HG02885 (cell line): ENCODE measurements around the gene PPP3R1.

ENCODE experiments used
- ATAC-seq: cut with Tn5 transposase; IDR thresholded peaks from one replicate; pipeline ENCODE4 v1.9.1; 2021; ENCODE audit warnings: mild to moderate bottlenecking; ENCODE audit not compliant: unreplicated experiment, poor library complexity

The PPP3R1 gene

DNA sequence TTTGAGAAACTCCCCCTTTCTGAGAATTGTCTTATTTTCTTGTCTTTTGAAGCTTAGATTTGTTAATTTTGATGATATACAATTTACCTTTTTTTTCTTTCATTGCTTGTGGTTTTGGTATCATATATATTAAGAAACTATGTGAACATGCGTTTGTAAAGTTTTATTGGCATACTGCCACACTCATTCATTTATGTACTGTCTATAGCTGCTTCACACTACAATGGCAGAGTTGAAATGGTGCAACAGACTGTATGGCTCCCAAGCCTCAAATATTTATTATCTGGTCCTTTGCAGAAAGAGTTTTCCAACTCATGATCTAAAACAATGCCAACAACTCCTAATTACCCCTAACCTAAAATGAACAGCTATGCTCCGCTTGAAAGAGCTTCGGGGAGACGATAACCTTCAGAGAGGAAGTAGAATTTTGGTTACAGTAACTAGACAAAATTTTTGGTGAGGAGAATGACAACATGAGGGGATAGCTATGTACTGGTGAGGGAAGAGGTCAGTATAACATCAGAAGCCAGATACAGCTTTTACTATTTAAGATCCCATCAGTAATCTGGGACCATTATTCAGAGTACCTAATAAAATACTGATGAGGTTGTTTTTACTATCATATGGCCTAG lies 16.1 kb downstream of the PPP3R1 start:
- no peak for ATAC-seq

- ATAC-seq, result no peak
Observed at GRCh38 chr2:68235090-68235489, 17.2 kb downstream of the PPP3R1 start.

DNA sequence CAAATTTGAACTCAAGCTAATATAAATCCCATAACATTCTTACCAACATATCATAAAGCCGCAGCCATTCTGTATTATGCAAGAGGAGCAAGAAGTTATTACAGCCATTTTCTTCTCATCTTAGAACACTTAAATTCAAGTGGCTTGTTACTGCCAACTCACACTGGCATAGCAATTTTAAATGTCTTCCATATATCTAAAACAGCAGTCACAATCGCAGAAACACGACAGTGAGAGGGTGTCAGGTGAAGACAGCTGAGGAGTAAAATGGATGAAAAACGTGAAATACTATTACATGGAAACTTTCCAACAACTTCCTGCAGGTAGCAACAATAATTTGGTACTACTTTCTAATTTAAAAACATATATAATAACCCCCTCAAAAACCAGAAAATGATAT lies 17.9 kb downstream of the PPP3R1 start:
- ATAC-seq, result no peak

DNA sequence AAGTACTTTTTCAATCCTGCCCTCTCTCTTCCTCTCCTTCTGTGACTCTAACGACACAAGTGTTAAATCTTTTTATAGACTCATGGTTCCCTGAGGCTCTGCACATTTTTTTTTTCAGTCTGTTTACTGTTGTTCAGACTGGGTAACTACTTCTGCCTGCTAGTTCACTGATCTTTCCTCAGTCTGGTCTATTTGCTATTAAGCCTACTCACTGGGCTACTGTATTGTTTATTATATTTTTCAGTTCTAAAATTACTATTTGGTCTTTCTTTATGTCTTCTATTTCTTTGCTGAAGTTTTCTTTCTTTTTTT lies 21.3 kb downstream of the PPP3R1 start:
- no peak for ATAC-seq

GRCh38 chr2:68230241-68231060 lies 21.9 kb downstream of the PPP3R1 start:
- ATAC-seq, result no peak

DNA sequence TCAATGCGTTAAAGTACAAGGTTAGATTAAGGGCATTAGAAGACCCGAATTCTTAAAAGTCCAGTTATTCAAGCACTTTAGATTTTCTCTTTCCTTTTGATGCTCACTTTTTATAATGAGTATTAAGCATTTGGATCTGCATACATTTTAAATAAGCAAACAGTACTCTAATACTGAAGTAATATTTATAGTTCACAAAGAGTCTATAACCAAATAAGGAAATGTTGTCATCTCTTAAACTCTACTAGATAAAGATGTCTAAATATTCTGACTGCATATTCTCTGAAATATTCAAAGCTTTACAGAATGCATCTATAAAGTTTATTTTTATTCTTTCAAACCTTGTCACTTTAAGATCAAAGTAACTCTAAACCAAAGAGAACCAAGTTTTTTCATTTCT lies 25.5 kb downstream of the PPP3R1 start:
- ATAC-seq, result no peak

DNA sequence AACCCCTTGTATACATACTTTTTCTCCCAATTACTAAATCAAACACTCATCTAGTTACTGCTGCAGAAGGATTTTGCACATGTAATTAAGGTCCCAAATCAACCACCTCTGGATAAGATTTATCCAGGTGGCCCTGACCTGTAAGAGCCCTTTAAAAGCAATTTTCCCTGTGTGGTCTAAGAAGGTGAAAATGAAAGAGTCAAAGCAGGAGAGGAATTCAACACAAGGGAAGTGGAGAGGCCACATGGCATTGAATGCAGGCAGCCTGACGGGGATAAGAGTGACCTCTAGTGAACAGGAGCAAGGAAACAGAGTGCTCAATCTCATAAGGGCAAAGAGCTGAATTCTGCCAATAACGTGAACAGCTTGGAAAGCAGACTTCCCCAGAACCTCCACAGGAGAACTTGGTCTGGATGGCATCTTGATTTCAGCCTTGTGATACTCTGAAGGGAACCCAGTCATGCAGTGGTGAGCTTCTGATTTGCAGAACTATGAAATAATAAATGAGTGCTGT lies 27.2 kb downstream of the PPP3R1 start:
- ATAC-seq, result peak; percentile 86

DNA sequence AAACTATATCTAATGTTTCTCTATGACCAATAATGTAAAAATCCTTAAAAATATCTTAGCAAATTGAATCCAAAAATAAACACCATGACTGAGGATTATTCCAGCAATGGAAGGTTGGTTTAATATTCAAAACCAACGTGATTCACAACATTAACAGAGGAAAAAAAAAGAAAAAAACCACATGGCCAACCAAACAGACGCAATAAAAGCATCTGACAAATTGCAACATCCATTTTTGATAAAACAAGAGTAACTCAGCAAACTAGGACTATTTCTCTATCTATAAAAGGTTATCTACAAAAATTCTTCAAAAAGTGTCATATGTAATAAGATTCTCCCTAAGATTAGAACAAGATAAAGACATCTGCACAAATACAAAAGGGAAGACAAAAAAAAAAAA lies 28.9 kb downstream of the PPP3R1 start:
- ATAC-seq, result no peak

- ATAC-seq, result no peak
Observed at GRCh38 chr2:68222287-68222686, 30.0 kb downstream of the PPP3R1 start.

DNA sequence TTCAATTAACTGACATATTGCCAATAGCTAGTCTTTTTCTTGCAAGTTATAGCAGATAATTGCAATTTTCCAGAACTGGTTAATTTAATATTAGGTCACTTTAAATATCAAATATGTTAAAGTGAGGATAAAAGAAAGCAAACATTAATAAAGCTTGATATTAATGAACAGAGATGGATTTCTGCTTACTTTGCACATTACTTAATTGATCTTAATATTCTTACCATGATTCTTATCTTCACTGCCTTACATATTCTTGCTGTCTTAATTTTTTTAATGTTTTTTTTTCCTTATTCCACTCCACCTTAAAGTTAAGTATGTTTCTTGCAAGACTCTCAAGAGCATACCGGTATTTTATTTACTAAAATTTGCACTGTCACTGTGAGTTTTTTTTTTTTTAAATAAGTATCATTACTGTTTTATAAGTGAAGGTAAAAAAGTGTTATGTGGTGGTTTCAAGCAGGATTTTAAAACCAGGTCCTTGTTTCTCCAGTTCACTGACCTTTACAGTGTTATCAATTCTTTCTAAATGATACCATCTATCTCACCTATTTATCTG lies 33.9 kb downstream of the PPP3R1 start:
- ATAC-seq, result no peak

GRCh38 chr2:68217729-68218128 lies 34.6 kb downstream of the PPP3R1 start:
- no peak for ATAC-seq

DNA sequence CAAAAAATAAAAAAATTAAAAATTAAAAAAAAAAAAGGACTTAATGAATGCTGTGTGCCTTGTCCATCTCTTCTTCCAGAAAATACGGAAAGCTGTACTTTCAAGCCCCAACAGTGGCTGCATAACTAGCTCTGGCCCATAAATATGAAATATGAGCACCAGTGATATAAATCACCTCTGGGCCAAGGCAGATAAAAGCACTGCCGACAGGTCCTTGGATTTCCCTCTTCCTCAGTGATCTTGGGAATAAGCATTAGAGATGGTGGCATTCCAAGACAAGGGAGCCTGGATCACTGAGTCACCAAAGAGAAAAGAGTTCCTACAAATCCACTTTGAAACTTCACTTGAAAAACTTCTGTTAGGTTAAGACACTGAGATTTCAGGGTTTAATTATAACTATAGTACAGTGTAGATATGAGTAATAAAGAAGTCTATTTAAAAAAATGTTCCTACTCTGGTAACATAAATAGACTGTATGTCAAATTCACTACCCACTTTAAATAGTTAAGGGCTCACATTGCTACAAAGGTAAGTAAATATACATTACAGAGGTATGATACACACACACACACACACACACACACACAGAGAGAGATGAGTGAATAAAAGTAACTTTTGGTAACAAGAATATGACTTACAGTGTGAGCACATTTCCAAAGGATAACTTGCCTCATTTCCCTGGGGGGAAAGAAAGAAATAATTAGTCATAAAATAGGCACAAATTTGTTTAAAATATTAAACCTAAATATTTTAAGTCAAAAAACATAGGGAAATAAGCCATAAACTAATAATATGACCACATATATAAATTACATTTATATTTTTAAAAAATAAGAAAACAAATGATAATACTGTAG lies 35.6 kb downstream of the PPP3R1 start:
- ATAC-seq, result peak; percentile 65

GRCh38 chr2:68214381-68214780 lies 38.0 kb downstream of the PPP3R1 start:
- peak; percentile 73 for ATAC-seq

DNA sequence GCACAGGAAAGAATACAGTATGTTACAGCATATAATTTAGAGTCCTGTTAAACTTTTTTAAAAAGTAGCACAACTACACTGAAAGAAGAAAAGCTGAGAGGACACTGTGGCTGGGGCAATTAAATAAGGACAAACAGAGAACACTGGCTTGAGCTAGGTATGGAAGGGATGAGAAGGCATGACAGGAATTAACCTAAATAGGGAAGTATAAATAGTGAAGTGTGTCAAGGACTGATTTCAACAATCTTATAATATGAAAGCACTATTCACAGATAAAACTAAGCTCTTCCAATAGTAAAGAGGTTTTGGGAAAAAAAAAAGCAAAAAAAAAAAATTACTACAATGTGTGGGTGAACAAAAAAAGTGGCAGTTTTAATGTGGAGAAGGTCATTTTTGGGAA lies 45.5 kb downstream of the PPP3R1 start:
- no peak for ATAC-seq

GRCh38 chr2:68203587-68203986 lies 48.7 kb downstream of the PPP3R1 start:
- ATAC-seq, result peak; percentile 91

- ATAC-seq, result peak; percentile 37
Observed at GRCh38 chr2:68200157-68200787, 52.1 kb downstream of the PPP3R1 start.

DNA sequence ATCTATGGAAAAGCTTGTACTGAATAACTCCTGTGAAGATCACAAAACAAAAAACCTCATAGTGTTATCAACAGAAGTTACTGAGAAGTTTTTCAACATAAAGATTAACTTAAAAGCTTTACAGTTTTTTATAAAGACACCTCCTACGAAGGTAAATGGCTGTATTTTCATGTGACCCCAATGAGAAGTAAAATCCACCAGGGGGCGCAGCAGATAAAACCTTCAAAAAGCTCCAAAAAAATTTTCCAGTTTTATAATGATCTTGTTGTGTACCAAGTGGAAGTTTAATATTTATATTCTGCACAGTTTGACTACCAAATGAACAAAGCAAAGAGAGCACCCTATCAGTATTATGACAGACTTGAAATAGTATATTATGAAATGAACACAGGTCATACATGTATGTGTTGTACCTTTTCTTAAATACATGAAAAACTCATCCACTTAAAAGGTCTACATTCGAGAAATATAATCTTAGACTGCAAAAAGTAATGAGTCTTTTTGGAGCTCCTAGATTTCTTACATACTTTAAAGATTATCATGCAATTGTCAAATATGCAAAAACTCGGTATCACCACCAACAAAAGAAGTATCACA lies 56.1 kb downstream of the PPP3R1 start:
- no peak for ATAC-seq

- ATAC-seq, result no peak
Observed at GRCh38 chr2:68195096-68195495, 57.2 kb downstream of the PPP3R1 start.

- no peak for ATAC-seq
Observed at GRCh38 chr2:68193787-68194372, 58.5 kb downstream of the PPP3R1 start.
